Sigmoid colon (tissue), 3 donors: Measurements from ENCODE around the gene HOOK2.

Experiments used
- POLR2A ChIP-seq, 2 donors: fragments of 450-650 bp; IDR thresholded peaks; one replicate each; pipeline ENCODE4 v1.6.1; 2016; ENCODE audit warnings: antibody characterized with exemption in 2 of 2, mild to moderate bottlenecking in 2 of 2, moderate library complexity in 2 of 2
- TF ChIP-seq, protein P1 (sequence below), 4 experiments: fragments of 450-650 bp in 3 of 4; fragments of 200-600 bp in 1 of 4; IDR thresholded peaks; one replicate each; pipeline ENCODE4 v1.5.1; 2016 to 2019; ENCODE audit warnings: antibody characterized with exemption in 4 of 4, mild to moderate bottlenecking in 3 of 4, moderate library complexity in 2 of 4

- no peak for TF ChIP-seq POLR2A (IDR thresholded peaks at IDR 0.05)
- TF ChIP-seq, protein P1, sequence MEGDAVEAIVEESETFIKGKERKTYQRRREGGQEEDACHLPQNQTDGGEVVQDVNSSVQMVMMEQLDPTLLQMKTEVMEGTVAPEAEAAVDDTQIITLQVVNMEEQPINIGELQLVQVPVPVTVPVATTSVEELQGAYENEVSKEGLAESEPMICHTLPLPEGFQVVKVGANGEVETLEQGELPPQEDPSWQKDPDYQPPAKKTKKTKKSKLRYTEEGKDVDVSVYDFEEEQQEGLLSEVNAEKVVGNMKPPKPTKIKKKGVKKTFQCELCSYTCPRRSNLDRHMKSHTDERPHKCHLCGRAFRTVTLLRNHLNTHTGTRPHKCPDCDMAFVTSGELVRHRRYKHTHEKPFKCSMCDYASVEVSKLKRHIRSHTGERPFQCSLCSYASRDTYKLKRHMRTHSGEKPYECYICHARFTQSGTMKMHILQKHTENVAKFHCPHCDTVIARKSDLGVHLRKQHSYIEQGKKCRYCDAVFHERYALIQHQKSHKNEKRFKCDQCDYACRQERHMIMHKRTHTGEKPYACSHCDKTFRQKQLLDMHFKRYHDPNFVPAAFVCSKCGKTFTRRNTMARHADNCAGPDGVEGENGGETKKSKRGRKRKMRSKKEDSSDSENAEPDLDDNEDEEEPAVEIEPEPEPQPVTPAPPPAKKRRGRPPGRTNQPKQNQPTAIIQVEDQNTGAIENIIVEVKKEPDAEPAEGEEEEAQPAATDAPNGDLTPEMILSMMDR (IDR thresholded peaks at IDR 0.05) = no peak
Observed at GRCh38 chr19:12769689-12770088, 5.7 kb downstream of the HOOK2 start.
